GM21576 (cell line): Measurements from ENCODE around the gene KCNMB1.
"Not testable (repeated sequence)": the region's sequence is repeated elsewhere in the genome, so short reads cannot be mapped to it uniquely, and the experiment has no call there.

Experiments
- ATAC-seq: cut with Tn5 transposase; IDR thresholded peaks from one replicate; pipeline ENCODE4 v1.9.1; 2021; ENCODE audit warnings: mild to moderate bottlenecking, moderate library complexity; ENCODE audit not compliant: unreplicated experiment

The KCNMB1 gene

GRCh38 chr5:170380361-170380951, 8.7 kb downstream of the KCNMB1 start:
- ATAC-seq = no peak

GRCh38 chr5:170378740-170379139, 10.4 kb downstream of the KCNMB1 start:
- no peak for ATAC-seq

GRCh38 chr5:170377027-170377426, 12.1 kb downstream of the KCNMB1 start:
- no peak for ATAC-seq

- ATAC-seq = not testable (repeated sequence)
Observed at GRCh38 chr5:170376526-170376925, 12.6 kb downstream of the KCNMB1 start.

GRCh38 chr5:170375283-170375682, 13.9 kb downstream of the KCNMB1 start:
- no peak for ATAC-seq

GRCh38 chr5:170372971-170373370, 16.2 kb downstream of the KCNMB1 start:
- no peak for ATAC-seq

- no peak for ATAC-seq
Observed at GRCh38 chr5:170368586-170368985, 20.6 kb downstream of the KCNMB1 start.

- no peak for ATAC-seq
Observed at GRCh38 chr5:170366276-170366675, 22.9 kb downstream of the KCNMB1 start.

GRCh38 chr5:170365831-170366230, 23.3 kb downstream of the KCNMB1 start:
- no peak for ATAC-seq

- no peak for ATAC-seq
Observed at GRCh38 chr5:170365011-170365410, 24.2 kb downstream of the KCNMB1 start.

- no peak for ATAC-seq
Observed at GRCh38 chr5:170363671-170364070, 25.5 kb downstream of the KCNMB1 start.

- no peak for ATAC-seq
Observed at GRCh38 chr5:170362656-170363055, 26.5 kb downstream of the KCNMB1 start.

GRCh38 chr5:170362102-170362501, 27.1 kb downstream of the KCNMB1 start:
- ATAC-seq = no peak

GRCh38 chr5:170361616-170362015, 27.6 kb downstream of the KCNMB1 start:
- ATAC-seq = no peak

- no peak for ATAC-seq
Observed at GRCh38 chr5:170361116-170361515, 28.1 kb downstream of the KCNMB1 start.

GRCh38 chr5:170360709-170361108, 28.5 kb downstream of the KCNMB1 start:
- ATAC-seq = no peak

- no peak for ATAC-seq
Observed at GRCh38 chr5:170357955-170358444, 31.2 kb downstream of the KCNMB1 start.

- no peak for ATAC-seq
Observed at GRCh38 chr5:170355601-170356098, 33.5 kb downstream of the KCNMB1 start.

- ATAC-seq = no peak
Observed at GRCh38 chr5:170353961-170354360, 35.2 kb downstream of the KCNMB1 start.

- ATAC-seq = no peak
Observed at GRCh38 chr5:170353011-170353761, 36.0 kb downstream of the KCNMB1 start.

GRCh38 chr5:170348137-170348633, 41.0 kb downstream of the KCNMB1 start:
- ATAC-seq = no peak

GRCh38 chr5:170347022-170347567, 42.1 kb downstream of the KCNMB1 start:
- no peak for ATAC-seq
